ENCODE measurements around the gene LRCOL1. TPM values are rescaled to one million over a fixed set of nuclear protein-coding genes. Genes with fewer than 3 reads are reported as not detected.

The LRCOL1 gene
- total and polyA plus RNA-seq, 2 of the 8 experiments (the other 6 are each of a cell fraction or from before 2014, with no cell fraction given): not detected

- no peak for TF ChIP-seq CHD1 (IDR thresholded peaks at IDR 0.05; ENCODE audit: low read depth, low read length)
- TF ChIP-seq HDAC2 (IDR thresholded peaks at IDR 0.05; ENCODE audit: borderline replicate concordance in 1 of 2, low read depth in 2 of 2, low read length in 2 of 2): no peak
- no peak for TF ChIP-seq TBP (IDR thresholded peaks at IDR 0.05; ENCODE audit: low read depth, low read length)
- no peak for TF ChIP-seq TEAD4 (IDR thresholded peaks at IDR 0.05; ENCODE audit: low read depth, low read length)
- no peak for TF ChIP-seq CBX5 (IDR thresholded peaks at IDR 0.05; ENCODE audit: low read depth, low read length)
- peak; percentile 77; the same call in 1 of the 2 replicates for TF ChIP-seq GABPA (IDR thresholded peaks at IDR 0.05; ENCODE audit: borderline replicate concordance, insufficient read depth, low read length)
- no peak for TF ChIP-seq NRF1 (IDR thresholded peaks at IDR 0.05; ENCODE audit: low read depth, low read length)
- TF ChIP-seq CHD2 (IDR thresholded peaks at IDR 0.05; ENCODE audit: low read length): 0 out of 2 replicates have a peak, but pooled peaks have one; percentile 46
- TF ChIP-seq FOSL1 (IDR thresholded peaks at IDR 0.05; ENCODE audit: insufficient read depth, low read depth, low read length): no peak
- no peak for TF ChIP-seq BCL11A (IDR thresholded peaks at IDR 0.05; ENCODE audit: low read depth in 2 of 2, low read length in 2 of 2)
- no peak for TF ChIP-seq SIN3A (conservative IDR thresholded peaks at IDR 0.05 in 1 of 2, IDR thresholded peaks at IDR 0.05 in 1 of 2; ENCODE audit: low read depth in 1 of 2, low read length in 2 of 2)
- no peak for TF ChIP-seq CTBP2 (IDR thresholded peaks at IDR 0.05; ENCODE audit: borderline replicate concordance, insufficient read depth, insufficient read length, low read length)
- TF ChIP-seq SP2 (IDR thresholded peaks at IDR 0.05; ENCODE audit: low read length): no peak
- no peak for TF ChIP-seq PHF8 (conservative IDR thresholded peaks at IDR 0.05; ENCODE audit: low read depth, low read length)
- TF ChIP-seq GTF2F1 (IDR thresholded peaks at IDR 0.05; ENCODE audit: borderline replicate concordance, low read depth, low read length): no peak
- TF ChIP-seq EGR1 (IDR thresholded peaks at IDR 0.05; ENCODE audit: borderline replicate concordance, low read depth, low read length): no peak
- TF ChIP-seq CTCF (IDR thresholded peaks at IDR 0.05; ENCODE audit: control extremely low read depth in 1 of 3, insufficient read depth in 1 of 3, low read depth in 1 of 3, low read length in 3 of 3): peak in 2 of 3 experiments; percentile 80 to 82; a peak in 3 of 4 replicates
- no peak for TF ChIP-seq RXRA (IDR thresholded peaks at IDR 0.05; ENCODE audit: insufficient read depth, low read depth, low read length)
These were observed 48.8 kb downstream of the LRCOL1 start (continued) for GRCh38 chr12:132561427-132562156.

All from H1 (cell line).